HEK293 (cell line): ENCODE results near the gene NOPCHAP1.

Experiments used
- IKZF3 ChIP-seq: fragments of 450-650 bp; IDR thresholded peaks from 2 replicates; pipeline ENCODE4 v1.5.0; 2018; ENCODE audit warnings: missing biosample characterization, mild to moderate bottlenecking, missing genetic modification characterization, moderate library complexity
- KLF10 ChIP-seq: fragments of 450-650 bp; IDR thresholded peaks from 2 replicates; pipeline ENCODE4 v1.5.1; 2018; ENCODE audit warnings: missing biosample characterization, mild to moderate bottlenecking, missing genetic modification characterization
- ZNF138 ChIP-seq: fragments of 450-650 bp; formaldehyde crosslinking; IDR thresholded peaks from 2 replicates; pipeline ENCODE4 v1.5.1; 2016; ENCODE audit warnings: missing biosample characterization, missing genetic modification characterization, borderline replicate concordance
- ZNF423 ChIP-seq: fragments of 450-650 bp; formaldehyde crosslinking; IDR thresholded peaks from 2 replicates; pipeline ENCODE4 v1.5.1; 2016; ENCODE audit warnings: missing biosample characterization, missing genetic modification characterization
- ZNF510 ChIP-seq: fragments of 450-650 bp; formaldehyde crosslinking; IDR thresholded peaks from 2 replicates; pipeline ENCODE4 v1.5.1; 2018; ENCODE audit warnings: mild to moderate bottlenecking, missing genetic modification characterization, missing biosample characterization; ENCODE audit not compliant: insufficient replicate concordance
- ZNF596 ChIP-seq: fragments of 450-650 bp; IDR thresholded peaks from 2 replicates; pipeline ENCODE4 v1.5.0; 2018; ENCODE audit warnings: missing biosample characterization, mild to moderate bottlenecking, missing genetic modification characterization, moderate library complexity
- ZNF600 ChIP-seq: fragments of 450-650 bp; formaldehyde crosslinking; IDR thresholded peaks from 2 replicates; pipeline ENCODE4 v1.5.1; 2016; ENCODE audit warnings: missing biosample characterization, missing genetic modification characterization
- TF ChIP-seq, protein P1 (sequence below): fragments of 450-650 bp; formaldehyde crosslinking; IDR thresholded peaks from 2 replicates; pipeline ENCODE4 v1.5.1; 2016; ENCODE audit warnings: missing biosample characterization, missing genetic modification characterization
- TF ChIP-seq, protein P2 (sequence below): fragments of 450-650 bp; formaldehyde crosslinking; IDR thresholded peaks from 2 replicates; pipeline ENCODE4 v1.5.1; 2016; ENCODE audit warnings: missing biosample characterization, missing genetic modification characterization
- TF ChIP-seq, protein P3 (sequence below): fragments of 450-650 bp; formaldehyde crosslinking; conservative IDR thresholded peaks from 2 replicates; pipeline ENCODE4 v1.5.1; 2016; ENCODE audit warnings: low read depth, missing biosample characterization, missing genetic modification characterization
- TF ChIP-seq, protein P4 (sequence below): fragments of 450-650 bp; formaldehyde crosslinking; IDR thresholded peaks from 2 replicates; pipeline ENCODE4 v1.5.1; 2016; ENCODE audit warnings: missing biosample characterization, missing genetic modification characterization
- TF ChIP-seq, protein P5 (sequence below): fragments of 450-650 bp; formaldehyde crosslinking; IDR thresholded peaks from 2 replicates; pipeline ENCODE4 v1.5.1; 2017; ENCODE audit warnings: missing biosample characterization, missing genetic modification characterization
- TF ChIP-seq, protein P6 (sequence below): fragments of 450-650 bp; formaldehyde crosslinking; conservative IDR thresholded peaks from 2 replicates; pipeline ENCODE4 v1.5.1; 2016; ENCODE audit warnings: low read depth, missing biosample characterization, missing genetic modification characterization

DNA sequence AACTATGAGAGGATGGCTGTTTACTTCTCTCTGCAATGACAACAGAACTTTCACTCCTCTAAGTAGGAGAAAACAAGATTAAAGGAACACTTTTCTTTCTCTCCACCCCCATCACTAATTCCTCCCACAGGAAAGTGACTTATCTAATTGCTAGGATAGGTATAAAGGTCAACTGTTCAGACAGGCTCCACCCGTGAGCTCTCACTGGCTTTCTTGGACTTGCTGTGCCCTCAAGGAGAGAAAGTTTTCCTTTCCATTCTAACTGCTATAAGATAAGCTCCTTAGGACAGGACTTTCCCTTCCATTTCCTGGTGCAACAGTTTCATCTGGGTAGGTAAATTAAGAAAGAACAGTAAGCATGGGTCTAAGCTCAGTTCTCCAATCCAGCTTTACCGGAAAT lies 32.8 kb upstream of the NOPCHAP1 start:
- TF ChIP-seq ZNF600 (no peak), KLF10 (no peak), ZNF138 (tag by site-specific recombination) (no peak), ZNF510 (tag by site-specific recombination) (no peak), ZNF423 (no peak), ZNF596 (no peak), IKZF3 (tag by site-specific recombination) (no peak)
- TF ChIP-seq, protein P1, sequence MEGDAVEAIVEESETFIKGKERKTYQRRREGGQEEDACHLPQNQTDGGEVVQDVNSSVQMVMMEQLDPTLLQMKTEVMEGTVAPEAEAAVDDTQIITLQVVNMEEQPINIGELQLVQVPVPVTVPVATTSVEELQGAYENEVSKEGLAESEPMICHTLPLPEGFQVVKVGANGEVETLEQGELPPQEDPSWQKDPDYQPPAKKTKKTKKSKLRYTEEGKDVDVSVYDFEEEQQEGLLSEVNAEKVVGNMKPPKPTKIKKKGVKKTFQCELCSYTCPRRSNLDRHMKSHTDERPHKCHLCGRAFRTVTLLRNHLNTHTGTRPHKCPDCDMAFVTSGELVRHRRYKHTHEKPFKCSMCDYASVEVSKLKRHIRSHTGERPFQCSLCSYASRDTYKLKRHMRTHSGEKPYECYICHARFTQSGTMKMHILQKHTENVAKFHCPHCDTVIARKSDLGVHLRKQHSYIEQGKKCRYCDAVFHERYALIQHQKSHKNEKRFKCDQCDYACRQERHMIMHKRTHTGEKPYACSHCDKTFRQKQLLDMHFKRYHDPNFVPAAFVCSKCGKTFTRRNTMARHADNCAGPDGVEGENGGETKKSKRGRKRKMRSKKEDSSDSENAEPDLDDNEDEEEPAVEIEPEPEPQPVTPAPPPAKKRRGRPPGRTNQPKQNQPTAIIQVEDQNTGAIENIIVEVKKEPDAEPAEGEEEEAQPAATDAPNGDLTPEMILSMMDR (tag by site-specific recombination), result no peak
- TF ChIP-seq, protein P2, sequence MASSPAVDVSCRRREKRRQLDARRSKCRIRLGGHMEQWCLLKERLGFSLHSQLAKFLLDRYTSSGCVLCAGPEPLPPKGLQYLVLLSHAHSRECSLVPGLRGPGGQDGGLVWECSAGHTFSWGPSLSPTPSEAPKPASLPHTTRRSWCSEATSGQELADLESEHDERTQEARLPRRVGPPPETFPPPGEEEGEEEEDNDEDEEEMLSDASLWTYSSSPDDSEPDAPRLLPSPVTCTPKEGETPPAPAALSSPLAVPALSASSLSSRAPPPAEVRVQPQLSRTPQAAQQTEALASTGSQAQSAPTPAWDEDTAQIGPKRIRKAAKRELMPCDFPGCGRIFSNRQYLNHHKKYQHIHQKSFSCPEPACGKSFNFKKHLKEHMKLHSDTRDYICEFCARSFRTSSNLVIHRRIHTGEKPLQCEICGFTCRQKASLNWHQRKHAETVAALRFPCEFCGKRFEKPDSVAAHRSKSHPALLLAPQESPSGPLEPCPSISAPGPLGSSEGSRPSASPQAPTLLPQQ, result 0 out of 2 replicates have a peak, but pooled peaks have one; percentile 2
- TF ChIP-seq, protein P3, sequence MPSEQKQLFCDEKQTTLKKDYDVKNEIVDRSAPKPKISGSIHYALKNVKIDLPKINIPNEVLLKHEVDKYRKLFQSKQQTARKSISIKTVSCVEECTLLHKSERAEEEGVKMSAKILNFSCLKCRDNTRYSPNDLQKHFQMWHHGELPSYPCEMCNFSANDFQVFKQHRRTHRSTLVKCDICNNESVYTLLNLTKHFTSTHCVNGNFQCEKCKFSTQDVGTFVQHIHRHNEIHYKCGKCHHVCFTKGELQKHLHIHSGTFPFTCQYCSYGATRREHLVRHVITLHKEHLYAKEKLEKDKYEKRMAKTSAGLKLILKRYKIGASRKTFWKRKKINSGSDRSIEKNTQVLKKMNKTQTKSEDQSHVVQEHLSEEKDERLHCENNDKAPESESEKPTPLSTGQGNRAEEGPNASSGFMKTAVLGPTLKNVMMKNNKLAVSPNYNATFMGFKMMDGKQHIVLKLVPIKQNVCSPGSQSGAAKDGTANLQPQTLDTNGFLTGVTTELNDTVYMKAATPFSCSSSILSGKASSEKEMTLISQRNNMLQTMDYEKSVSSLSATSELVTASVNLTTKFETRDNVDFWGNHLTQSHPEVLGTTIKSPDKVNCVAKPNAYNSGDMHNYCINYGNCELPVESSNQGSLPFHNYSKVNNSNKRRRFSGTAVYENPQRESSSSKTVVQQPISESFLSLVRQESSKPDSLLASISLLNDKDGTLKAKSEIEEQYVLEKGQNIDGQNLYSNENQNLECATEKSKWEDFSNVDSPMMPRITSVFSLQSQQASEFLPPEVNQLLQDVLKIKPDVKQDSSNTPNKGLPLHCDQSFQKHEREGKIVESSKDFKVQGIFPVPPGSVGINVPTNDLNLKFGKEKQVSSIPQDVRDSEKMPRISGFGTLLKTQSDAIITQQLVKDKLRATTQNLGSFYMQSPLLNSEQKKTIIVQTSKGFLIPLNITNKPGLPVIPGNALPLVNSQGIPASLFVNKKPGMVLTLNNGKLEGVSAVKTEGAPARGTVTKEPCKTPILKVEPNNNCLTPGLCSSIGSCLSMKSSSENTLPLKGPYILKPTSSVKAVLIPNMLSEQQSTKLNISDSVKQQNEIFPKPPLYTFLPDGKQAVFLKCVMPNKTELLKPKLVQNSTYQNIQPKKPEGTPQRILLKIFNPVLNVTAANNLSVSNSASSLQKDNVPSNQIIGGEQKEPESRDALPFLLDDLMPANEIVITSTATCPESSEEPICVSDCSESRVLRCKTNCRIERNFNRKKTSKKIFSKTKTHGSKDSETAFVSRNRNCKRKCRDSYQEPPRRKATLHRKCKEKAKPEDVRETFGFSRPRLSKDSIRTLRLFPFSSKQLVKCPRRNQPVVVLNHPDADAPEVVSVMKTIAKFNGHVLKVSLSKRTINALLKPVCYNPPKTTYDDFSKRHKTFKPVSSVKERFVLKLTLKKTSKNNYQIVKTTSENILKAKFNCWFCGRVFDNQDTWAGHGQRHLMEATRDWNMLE (tag by site-specific recombination), result no peak
- TF ChIP-seq, protein P4, sequence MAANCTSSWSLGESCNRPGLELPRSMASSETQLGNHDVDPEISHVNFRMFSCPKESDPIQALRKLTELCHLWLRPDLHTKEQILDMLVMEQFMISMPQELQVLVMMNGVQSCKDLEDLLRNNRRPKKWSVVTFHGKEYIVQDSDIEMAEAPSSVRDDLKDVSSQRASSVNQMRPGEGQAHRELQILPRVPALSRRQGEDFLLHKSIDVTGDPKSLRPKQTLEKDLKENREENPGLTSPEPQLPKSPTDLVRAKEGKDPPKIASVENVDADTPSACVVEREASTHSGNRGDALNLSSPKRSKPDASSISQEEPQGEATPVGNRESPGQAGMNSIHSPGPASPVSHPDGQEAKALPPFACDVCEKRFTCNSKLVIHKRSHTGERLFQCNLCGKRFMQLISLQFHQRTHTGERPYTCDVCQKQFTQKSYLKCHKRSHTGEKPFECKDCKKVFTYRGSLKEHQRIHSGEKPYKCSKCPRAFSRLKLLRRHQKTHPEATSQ (tag by site-specific recombination), result no peak
- TF ChIP-seq, protein P5, sequence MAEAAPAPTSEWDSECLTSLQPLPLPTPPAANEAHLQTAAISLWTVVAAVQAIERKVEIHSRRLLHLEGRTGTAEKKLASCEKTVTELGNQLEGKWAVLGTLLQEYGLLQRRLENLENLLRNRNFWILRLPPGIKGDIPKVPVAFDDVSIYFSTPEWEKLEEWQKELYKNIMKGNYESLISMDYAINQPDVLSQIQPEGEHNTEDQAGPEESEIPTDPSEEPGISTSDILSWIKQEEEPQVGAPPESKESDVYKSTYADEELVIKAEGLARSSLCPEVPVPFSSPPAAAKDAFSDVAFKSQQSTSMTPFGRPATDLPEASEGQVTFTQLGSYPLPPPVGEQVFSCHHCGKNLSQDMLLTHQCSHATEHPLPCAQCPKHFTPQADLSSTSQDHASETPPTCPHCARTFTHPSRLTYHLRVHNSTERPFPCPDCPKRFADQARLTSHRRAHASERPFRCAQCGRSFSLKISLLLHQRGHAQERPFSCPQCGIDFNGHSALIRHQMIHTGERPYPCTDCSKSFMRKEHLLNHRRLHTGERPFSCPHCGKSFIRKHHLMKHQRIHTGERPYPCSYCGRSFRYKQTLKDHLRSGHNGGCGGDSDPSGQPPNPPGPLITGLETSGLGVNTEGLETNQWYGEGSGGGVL (tag by site-specific recombination), result no peak
- TF ChIP-seq, protein P6, sequence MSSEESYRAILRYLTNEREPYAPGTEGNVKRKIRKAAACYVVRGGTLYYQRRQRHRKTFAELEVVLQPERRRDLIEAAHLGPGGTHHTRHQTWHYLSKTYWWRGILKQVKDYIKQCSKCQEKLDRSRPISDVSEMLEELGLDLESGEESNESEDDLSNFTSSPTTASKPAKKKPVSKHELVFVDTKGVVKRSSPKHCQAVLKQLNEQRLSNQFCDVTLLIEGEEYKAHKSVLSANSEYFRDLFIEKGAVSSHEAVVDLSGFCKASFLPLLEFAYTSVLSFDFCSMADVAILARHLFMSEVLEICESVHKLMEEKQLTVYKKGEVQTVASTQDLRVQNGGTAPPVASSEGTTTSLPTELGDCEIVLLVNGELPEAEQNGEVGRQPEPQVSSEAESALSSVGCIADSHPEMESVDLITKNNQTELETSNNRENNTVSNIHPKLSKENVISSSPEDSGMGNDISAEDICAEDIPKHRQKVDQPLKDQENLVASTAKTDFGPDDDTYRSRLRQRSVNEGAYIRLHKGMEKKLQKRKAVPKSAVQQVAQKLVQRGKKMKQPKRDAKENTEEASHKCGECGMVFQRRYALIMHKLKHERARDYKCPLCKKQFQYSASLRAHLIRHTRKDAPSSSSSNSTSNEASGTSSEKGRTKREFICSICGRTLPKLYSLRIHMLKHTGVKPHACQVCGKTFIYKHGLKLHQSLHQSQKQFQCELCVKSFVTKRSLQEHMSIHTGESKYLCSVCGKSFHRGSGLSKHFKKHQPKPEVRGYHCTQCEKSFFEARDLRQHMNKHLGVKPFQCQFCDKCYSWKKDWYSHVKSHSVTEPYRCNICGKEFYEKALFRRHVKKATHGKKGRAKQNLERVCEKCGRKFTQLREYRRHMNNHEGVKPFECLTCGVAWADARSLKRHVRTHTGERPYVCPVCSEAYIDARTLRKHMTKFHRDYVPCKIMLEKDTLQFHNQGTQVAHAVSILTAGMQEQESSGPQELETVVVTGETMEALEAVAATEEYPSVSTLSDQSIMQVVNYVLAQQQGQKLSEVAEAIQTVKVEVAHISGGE, result no peak
